Activated CD8-positive, alpha-beta memory T cell treated with anti-CD3 and anti-CD28 coated beads for 4 hours (primary cell): ENCODE data around the gene EPB41L2.
"Not testable (repeated sequence)": the region's sequence is repeated elsewhere in the genome, so short reads cannot be mapped to it uniquely, and the experiment has no call there.

Experiments used
- DNase-seq, 2 donors: peaks; one replicate each; pipeline ENCODE4 v3.0.0-alpha.2; 2020; ENCODE audit warnings: low read depth in 2 of 2

EPB41L2 gene

GRCh38 chr6:130838250-130838860, 224.7 kb downstream of the EPB41L2 start:
- DNase-seq = no peak

- no peak for DNase-seq
These were observed 226.0 kb downstream of the EPB41L2 start for GRCh38 chr6:130837067-130837466.

- no peak for DNase-seq
These were observed 226.9 kb downstream of the EPB41L2 start for GRCh38 chr6:130836055-130836640.

DNA sequence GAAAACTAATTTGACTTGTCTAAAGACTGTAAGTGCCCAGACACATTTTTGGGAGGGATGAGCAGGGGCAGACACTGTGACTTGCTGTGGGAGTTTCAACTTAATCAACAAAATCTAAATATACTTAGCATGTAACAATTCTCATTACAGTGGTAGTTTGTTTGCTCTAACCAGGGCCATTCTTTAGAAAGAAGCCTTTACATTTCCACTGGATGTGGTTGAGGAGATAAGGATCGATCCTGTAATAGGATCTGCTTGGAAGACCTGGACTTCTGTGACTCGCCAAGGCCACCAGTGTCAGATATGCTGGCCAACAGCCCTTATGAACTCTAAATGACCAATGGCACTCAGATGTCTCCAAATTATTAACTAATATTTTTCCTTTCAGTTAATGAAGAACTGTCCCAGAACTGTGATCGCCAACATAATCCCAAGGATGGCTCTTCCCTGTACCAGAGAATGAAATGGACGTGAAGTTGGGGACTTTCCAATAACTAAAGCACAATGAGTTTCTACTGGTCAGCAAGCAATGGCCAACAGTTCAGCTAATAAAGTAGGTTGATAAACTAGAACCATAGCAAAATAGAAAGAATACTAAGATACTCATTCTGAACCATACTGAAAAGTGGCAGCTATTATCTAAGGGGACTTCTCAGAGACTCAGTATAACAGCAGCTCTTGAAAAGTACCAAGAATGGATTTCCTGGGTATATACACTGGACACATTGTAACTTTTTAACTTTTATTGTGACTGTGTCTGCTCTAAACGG, 228.4 kb downstream of the EPB41L2 start:
- DNase-seq = no peak

- DNase-seq = no peak
These were observed 229.5 kb downstream of the EPB41L2 start for GRCh38 chr6:130833569-130833968.

GRCh38 chr6:130831607-130832006, 231.4 kb downstream of the EPB41L2 start:
- DNase-seq = no peak

DNA sequence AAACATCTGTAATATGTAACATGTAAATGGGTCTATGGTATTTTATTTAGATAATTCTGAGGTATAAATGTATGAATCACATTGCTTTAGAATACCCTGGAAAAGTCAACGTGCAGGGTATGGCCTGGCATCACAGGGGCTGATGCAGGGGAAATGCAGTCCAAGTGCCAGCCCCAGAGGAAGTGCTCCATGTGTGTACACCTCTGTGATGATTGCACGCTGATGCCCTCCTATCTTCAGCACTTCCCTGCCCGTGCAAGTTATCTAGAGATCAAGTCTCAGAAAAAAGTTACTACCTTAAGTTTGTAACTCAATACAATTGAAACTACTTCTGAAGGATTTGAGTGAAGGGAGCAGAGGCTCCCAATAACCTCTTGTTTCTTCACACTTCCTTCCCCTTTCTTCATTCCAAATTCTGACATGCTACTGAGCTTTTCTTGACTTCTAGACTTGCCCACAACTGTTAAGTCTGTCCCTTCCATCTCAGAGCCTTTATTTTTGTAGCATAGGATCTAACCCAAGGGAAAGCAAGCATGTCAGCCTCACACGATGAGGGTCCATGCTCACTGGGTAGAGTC, 233.6 kb downstream of the EPB41L2 start:
- no peak for DNase-seq

DNA sequence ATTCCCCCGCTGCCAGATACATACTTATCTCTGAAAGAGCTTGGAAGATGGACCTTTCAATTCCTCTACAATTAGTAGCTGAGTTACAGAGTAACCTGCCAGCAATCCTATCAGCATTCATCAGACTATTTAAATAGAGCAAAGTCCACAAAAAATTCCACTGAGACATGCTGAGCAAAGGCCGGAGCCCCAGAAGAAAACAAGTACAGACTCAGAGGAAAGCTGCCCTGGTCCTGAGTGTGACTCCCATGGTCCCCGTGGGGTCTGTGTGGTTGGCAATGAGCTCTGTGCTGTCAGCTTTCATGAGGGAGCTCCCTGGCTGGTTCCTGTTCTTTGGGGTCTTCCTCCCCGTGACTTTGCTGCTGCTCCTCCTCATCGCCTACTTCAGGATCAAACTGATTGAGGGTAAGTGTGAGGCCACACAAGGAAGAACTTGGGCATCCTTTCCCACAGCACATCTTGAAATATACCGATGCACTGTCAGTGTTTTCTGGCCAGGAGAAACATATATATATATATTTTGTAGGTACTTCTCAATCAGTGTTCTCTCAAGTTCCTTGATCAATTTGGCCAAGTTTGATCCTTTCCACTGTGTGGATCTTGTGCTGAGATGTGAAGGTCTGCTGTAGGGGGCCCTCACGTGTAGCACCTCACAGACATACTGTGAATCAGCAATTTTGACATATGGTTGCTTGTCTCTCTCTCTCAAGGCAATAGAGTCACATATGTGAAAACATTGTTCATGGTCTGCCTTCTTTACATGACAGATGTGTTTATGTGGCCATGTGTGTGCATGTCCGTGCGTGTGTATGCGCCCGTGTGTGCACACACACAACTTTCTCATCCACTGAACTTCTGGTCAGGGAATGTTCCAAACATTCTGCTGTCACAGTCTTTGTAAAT, 235.5 kb downstream of the EPB41L2 start, which contains the start of gene SMLR1:
SMLR1 (plus strand) TSS at position 160 of the 903 bp plus-strand sequence; CDS start at position 168, 8 bp downstream.
- DNase-seq = no peak

DNA sequence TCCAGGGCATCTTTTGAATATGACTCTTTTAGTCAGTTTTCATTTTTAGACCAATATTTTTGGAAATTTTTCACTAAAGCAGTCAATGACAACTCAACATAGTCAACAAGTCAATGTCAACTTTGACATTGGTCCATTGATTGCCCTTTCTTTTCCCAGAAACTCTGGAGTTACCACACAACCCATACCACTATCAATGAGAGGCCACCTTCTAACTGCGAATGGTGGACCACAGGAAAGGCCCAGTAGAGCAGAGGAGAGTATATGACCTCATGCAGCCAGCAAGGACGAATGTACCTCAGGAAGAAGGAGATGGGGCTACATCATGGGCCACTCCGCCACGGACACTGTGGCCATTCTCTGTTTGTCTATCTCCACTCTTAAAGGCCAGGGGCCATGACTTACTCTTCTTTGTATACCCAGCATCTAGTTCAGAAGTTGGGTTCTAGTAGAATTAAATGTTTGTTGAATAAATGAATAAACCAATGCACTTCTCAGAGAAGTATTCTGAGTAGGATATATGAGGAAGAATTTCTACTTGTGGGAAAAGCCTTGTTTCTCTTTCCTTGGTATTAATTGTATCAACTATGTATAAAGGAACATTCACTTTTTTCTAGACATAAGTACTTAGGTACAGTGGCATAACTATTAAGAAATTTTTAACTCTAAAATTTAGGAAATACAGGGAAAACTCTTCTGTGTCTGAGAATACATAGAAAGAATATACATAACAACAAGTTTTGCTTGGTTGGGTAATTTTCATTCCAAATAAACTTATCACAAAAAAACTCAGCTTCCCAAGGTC, 236.4 kb downstream of the EPB41L2 start:
- no peak for DNase-seq

DNA sequence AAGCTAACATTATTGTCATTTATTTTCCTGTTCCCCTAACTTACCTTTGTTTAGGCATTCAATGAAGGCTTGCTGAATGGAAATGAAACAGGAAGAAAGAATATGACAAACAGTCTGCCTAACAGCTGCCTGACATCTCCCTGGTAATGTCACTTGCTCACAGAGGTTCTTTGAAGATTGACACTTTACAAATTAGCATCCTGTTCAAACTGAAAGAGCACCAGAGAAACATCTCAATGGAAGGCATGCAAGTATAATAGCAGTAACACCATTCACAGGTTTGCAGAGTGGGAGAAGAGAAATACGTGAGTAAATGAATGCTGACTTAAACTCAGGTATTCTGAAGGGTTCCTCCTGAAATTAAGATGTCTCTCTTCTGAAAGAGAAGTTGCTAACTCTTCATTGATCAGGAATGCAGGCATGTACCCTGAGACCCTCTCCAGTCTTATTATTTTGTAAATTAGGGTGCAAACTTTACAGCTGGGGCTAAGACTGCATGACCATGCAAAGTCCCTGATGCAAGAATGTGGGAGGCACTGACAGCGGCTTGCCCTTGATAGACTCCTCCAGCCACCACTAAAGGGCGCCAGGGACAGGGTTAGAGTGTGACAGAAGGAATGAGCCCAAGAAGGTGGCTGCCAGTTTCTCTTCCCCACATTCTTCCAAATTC, 237.1 kb downstream of the EPB41L2 start:
- DNase-seq = no peak

DNA sequence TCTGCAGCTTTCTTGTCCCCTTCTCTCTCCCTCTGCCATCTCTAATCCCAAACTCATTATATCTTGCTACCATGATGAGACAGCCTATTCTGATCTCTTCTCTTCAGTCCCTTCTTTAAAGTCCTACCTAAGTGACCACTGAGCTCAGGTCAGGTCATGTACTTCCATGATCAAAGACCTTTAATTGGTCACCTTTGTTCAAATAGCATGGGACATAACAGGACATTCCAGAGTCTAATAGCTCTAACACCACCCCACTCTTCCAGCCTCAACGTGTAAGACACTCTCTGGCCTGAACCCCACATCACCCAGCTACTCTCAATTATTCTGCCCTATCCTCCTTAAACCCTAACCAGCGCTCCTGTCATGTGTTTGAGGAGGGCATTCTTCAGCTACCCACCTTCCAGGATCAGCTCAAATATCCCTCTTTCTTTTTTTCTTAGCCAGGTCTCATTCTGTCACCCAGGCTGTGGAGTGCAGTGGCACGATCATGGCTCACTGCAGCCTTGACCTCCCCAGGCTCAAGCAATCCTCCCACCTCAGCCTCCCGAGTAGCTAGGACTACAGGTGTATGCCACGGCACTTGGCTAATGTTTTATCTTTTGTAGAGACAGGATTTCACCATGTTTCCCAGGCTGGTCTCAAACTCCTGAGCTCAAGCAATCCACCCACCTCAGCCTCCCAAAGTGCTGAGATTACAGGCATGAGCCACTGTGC, 237.9 kb downstream of the EPB41L2 start:
- no peak for DNase-seq

DNA sequence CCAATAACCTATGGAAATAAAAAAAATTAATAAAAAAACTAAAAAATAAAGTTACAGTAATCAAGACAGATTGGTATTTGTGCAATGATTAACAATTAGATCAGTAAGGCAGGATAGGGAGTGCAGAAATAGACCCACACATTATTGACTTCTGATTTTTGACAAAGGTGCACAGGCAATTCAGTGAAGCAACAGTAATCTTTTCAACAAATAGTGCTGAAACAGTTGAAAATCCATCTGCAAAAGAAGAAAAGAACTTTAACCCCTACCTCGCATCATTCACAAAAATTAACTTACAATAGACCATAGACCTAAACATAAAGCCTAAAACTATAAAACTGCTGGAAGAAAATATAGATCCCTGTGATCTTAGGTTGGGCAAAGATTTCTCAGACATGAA, 240.3 kb downstream of the EPB41L2 start:
- no peak for DNase-seq

DNA sequence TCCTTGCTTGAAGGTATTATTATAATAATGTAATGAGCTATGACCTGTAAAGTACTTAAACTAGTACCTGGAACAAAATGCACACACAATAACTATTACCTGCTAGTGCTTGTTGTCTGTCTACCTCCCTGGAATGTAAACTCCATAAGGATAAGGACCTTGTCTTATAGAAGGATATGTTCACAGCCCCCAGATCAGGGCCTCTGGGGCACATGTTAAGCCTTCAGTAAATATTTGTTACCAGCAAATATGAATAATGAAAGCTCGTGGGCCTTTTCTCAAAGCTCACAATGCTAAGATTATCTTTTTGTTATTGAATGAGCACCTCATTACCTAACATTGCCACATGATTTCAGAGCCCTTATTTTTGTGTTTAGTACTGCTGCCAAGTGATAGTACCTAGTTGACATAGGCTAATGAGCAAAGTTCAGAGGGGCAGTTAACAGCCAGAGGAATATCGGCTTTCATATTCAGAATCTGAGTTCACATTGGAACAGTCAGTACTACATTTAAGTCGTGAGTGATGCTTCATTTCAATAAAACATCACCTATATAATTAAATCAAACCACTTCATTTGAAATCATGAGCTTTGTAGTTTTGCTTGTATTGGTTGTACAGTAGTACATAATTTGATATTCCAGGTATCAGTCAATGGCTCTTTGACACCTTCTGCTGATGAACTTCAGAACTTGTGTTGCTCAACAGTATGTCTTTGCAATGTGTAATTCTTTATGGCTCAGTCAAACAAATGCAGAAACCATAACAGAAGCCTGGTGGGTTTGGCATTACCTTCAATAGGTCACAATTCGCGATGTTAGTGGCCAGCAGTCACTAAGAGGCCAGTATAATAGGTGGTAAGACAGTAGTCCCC, 247.6 kb downstream of the EPB41L2 start:
- no peak for DNase-seq

DNA sequence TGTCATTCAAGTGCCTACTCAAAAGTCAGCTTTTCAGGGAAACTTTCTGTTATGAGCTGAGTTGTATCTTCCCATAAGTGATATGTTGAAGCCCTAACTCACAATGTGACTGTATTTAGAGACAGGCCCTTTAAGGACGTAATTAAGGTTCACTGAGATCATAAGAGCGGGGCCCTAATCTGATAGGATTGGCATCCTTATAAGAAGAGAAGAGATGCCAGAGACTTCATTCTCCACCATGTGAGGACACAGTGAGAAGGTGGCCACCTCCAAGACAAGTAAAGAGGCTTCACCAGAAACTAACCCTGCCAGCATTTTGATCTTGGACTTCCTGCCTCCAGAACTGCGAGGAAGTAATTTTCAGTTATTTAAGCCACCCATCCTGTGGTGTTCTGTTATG, 248.5 kb downstream of the EPB41L2 start:
- DNase-seq = no peak

DNA sequence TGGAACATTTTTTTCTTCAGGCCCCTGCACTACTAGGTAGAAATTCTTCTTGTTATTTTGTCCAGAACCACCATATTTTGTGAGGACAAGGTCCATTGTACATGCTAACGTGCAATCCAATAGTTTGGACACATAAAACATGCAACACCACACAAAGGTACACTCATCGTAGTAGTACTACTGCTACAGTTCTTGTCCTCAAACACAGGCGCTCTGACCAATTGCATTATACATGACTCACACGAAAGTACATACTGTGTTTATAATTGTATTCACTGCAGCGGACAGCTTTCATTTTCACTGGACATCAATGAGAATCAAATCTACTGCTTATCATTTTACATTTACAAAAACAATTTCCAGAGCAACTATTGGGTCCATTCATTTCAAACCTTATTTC, 251.1 kb downstream of the EPB41L2 start:
- DNase-seq = no peak

GRCh38 chr6:130810307-130811030, 252.6 kb downstream of the EPB41L2 start:
- DNase-seq = no peak

- not testable (repeated sequence) for DNase-seq
These were observed 261.7 kb downstream of the EPB41L2 start for GRCh38 chr6:130801368-130801767.

- DNase-seq = no peak
These were observed 266.0 kb downstream of the EPB41L2 start for GRCh38 chr6:130797061-130797460.
